Measurements from ENCODE around the gene CHM.
"Not testable (repeated sequence)": the region's sequence is repeated elsewhere in the genome, so short reads cannot be mapped to it uniquely, and the experiment has no call there.

The CHM gene

DNA sequence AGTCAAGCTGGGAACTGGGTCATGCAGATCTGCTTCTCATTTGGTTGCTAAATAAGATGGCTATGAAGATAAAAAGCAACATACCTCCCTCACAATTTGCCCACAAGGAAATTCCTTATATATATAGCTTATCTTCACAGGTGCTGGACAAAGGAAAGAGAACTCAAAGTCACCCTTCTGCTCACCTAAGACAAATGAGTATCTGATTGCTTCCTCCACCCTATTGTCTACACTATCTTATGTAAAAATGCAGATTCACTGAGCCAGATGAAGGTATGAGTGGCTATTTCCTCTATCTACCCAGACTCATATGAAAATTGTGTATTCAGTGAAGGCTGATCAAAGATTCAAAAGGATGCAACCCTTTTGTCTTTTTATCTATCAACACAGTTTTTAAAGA, 50.8 kb downstream of the CHM start:
- DNase-seq (ENCODE audit: low read depth) = no peak

DNA sequence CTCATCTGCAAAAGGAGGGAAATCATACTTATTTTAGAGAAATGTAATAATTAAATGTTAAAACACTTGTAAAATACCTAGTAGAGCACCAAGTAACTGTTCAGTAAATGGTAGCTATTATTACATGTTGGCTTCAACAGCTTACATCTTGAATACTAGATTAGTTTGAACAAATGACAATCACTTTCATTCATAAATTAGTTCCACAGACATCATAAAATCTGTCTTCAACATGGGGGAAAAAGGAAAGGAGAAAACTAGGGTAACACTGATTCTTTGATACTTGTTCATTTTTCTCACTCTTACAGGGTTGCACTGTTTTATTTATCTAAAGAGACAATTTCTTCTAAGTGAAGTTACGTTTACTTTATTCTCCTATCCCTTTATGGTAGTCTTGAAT, 51.7 kb downstream of the CHM start:
- no peak for DNase-seq (ENCODE audit: low read depth)

DNA sequence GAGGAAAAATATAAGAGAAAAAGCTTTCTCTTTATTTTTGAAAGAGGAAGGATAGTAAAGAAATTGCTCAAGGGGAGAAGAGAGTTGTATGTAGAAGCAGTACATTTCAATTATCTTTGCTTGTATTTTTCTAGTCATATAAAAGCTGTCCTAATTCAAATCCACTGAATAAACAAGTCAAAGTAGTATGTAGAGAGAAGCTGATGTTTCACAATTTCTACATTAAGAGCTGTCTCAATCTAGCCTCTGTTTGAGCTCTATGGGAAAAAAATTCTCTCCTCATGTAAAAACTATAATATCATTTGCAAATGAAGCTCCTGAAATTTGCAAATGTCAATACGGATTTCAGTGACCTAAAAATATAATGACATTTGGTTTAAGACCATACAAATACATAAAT, 52.6 kb downstream of the CHM start:
- DNase-seq (ENCODE audit: low read depth) = no peak

GRCh38 chrX:85994228-85994627, 53.1 kb downstream of the CHM start:
- DNase-seq (ENCODE audit: low read depth) = no peak

- no peak for DNase-seq (ENCODE audit: low read depth)
Observed at GRCh38 chrX:85993539-85994197, 53.7 kb downstream of the CHM start.

DNA sequence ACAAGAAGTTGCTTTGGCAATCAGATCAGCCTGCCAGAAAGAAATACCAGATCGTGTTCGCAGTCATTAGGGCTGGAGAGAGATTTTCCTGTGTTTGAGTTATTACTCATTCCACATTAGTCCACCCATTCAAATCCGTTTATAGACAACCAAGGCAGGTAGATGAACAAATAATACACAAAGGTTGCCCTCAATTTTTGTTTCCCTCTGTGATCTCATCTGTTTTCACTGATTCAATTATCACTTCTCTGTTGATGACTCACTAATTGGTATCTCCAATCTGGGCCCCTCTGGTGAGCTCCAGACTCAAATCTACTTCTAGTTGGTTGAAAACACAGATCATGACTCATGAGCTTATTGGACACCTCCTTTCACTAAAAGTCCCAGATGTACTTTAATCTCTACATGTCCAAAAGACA, 54.5 kb downstream of the CHM start:
- peak; percentile 10 for DNase-seq (ENCODE audit: low read depth)

DNA sequence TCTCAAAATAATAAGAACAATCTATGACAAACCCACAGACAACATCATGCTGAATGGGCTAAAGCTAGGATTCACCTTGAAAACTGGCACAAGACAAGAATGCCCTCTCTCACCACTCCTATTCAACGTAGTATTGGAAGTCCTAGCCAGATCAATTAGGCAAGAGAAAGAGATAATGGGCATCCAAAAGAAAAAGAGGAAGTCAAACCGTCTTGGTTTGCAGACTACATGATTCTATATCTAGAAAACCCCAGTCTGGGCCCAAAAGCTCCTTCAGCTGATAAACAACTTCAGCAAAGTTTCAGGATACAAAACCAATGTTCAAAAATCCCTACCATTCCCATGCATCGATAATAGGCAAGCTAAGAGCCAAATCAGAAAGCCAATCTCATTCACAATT, 59.0 kb downstream of the CHM start:
- DNase-seq (ENCODE audit: low read depth) = no peak

DNA sequence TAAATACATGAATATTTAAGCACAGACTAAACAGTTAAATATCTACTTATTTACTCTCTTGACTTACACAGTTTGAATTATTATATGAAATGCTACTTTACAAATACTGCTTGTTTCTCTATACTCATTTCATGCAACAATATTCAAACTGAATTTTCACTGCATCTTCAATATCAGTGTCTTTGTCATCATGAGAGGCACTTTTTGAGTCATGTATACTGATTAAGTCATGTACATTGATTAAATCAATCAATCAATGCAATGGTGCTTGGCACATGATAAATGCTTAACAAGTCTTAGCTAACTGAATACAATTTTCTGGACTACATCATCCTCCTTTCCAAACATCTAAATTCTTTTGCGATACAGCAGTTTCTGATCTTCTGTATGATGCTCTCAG, 67.1 kb downstream of the CHM start:
- no peak for DNase-seq (ENCODE audit: low read depth)

DNA sequence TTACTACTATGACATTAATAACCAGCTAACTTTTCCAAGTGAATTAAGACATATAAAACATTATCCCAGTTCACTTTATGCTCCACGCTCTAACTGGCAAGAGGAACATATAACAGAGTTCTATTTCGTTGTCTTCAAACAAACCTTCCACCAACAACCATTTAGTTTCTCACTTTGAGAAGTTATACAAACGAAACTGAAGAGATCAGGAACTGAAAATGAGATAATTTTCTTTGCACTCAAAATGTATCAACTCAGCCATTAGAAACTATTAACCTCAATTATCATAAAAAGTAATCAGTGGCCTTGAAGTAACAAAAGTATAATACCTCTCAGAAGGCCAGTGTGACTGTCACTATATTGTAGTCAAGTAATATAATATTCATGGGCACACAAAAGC, 70.1 kb downstream of the CHM start:
- no peak for DNase-seq (ENCODE audit: low read depth)

DNA sequence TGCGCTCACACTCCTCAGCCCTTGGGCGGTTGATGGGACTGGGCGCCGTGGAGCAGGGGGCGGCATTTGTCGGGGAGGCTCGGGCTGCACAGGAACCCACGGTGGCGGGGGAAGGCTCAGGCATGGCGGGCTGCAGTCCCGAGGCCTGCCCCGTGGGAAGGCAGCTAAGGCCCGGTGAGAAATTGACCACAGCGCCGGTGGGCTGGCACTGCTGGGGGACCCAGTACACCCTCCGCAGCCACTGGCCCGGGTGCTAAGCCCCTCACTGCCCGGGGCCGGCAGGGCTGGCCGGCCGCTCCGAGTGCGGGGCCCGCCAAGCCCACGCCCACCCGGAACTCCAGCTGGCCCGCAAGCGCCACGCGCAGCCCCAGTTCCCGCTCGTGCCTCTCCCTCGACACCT, 75.0 kb downstream of the CHM start:
- DNase-seq (ENCODE audit: low read depth) = not testable (repeated sequence)

DNA sequence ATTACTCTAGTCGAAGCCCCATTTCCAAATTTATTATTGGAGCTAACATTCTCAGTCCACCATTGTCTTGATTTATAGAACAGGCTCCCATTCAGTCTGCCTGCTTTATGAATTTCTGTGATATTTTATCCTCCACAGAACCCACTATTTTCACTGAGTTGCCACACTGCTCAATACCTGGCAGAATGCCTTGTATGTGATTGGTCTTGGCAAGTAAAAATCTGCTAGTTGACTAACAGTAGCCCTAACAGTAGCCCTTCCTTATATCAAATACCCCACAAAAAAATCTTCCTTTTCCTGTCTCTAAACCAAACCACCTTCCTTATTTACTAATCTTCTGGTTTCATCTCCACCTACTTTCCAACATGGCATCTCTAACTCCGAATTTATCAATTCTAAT, 82.6 kb downstream of the CHM start:
- DNase-seq (ENCODE audit: low read depth) = no peak

GRCh38 chrX:85963736-85964135, 83.6 kb downstream of the CHM start:
- DNase-seq (ENCODE audit: low read depth) = peak; percentile 28

DNA sequence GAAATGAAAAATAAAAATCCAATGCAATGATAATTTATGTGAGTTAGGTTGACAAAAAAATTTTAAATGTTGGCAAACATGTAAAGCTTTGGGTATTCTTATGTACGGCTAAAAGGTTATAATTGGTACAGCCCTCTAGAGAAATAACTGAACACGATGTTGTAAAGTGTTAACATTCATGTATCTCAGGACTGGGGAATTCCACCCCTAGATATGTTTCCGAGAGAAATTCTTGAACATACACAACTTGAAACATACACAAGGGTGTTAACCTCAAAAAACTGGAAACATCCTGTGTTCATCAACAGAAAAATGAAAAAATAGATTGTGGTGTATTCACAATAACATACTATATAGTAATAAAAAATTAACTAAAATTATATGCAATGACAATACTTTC, 91.8 kb downstream of the CHM start:
- no peak for DNase-seq (ENCODE audit: low read depth)

GRCh38 chrX:85944751-85945150, 102.6 kb downstream of the CHM start:
- not testable (repeated sequence) for DNase-seq (ENCODE audit: low read depth)

DNA sequence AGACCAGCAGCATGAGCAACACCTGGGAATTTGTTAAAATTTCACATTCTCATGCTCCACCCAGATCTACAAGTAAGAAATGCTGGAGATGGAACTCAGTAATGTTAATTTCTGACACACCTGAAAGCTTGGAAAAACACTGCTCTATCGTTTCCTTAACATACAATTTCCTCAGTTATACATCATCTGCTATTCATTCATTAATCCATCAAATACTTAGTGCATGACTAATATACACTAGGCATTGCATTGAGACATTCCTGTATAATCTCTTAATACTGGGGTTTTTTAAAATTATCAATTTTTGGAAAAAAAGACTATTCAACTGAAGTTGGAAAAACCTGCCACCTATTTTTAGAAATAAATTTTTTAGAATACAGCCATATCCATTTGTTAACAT, 106.1 kb downstream of the CHM start:
- DNase-seq (ENCODE audit: low read depth) = no peak

DNA sequence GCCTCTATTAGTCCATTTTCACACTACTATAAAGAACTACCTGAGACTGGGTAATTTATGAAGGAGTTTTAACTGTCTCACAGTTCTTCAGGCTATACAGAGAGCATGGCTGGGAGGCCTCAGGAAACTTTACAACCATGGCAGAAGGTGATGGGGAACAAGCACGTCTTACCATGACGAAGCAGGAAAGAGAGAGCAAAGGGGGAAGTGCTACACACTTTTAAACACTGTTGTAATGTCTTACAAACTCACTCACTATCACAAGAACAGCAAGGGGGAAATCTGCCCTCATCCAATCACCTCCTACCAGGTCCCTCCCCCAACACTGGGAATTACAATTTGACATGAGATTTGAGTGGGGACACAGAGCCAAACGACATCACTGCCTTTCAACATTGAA, 107.4 kb downstream of the CHM start:
- not testable (repeated sequence) for DNase-seq (ENCODE audit: low read depth)

GRCh38 chrX:85934399-85934798, 113.0 kb downstream of the CHM start:
- not testable (repeated sequence) for DNase-seq (ENCODE audit: low read depth)

- no peak for DNase-seq (ENCODE audit: low read depth)
Observed at GRCh38 chrX:85930099-85930498, 117.3 kb downstream of the CHM start.

DNA sequence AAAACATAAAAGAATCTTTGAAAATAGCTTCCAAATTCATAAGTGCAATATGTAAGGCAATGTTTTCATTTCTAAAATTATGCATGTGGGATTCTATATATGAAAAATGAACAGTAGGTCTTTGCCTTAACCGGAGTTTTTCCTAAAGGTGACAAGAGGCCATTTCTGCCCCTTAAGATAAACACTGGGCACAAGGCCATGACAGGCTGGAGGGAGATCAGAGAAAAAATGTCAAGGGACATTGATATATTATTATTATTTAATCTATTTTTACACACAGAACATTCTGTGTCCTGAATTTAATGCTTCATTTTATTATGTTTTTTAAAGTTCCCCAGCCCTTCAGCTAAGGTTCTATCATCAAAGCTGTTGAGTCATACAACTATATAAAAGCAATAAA, 118.8 kb downstream of the CHM start:
- DNase-seq (ENCODE audit: low read depth) = no peak

- DNase-seq (ENCODE audit: low read depth) = no peak
Observed at GRCh38 chrX:85927740-85928139, 119.6 kb downstream of the CHM start.

- DNase-seq (ENCODE audit: low read depth) = peak; percentile 47
Observed at GRCh38 chrX:85922821-85923220, 124.5 kb downstream of the CHM start.

- not testable (repeated sequence) for DNase-seq (ENCODE audit: low read depth)
Observed at GRCh38 chrX:85916656-85917280, 130.6 kb downstream of the CHM start.

DNA sequence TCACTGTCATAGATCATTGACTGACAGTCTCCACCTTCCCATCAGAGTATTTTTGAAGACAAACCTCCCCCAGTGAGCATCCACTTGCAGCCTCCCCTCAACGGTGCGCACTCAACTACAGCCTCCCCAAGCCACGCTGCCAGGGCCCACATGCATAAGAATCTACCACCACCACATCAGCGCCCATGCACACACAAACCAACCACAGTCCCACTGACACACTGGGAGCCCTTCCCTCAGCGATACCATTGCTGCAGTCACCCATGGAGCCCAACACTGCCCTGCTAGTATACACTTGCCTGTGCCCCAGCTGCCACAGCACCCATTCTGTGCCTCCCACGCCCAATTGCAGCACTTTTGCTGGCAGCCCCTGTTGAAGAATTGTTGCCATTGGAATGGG, 132.9 kb downstream of the CHM start:
- DNase-seq (ENCODE audit: low read depth) = no peak

DNA sequence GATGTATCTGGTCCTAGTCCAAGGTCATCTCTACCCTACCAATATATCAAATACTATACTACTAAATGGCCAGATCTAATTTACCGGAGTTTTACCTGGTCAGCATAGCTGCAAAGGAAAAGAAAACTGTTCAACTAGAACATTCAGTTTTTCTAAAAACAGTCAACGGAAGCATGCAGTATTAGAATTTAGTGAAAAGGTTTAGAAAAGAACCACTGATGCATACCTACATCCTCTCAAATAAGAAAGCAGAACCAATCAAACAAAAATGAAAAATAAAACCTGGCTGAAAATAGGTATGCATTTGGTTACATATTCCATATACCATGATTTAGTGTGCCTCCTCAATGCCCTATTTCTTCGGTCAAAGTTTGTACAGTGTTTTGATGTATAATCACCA, 140.0 kb downstream of the CHM start:
- DNase-seq (ENCODE audit: low read depth) = no peak

All from GM04503 (cell line).